ENCODE measurements around the gene MGAT4A. TPM values are rescaled to one million over a fixed set of nuclear protein-coding genes. Genes with fewer than 3 reads are reported as not detected.

The MGAT4A gene
- total RNA-seq, 1 donor from 2014 or later = 0.38 TPM

- no peaks in the 10 kb centered on the region for H3K36me3 Mint-ChIP-seq (ENCODE audit: unreplicated experiment)
- no peak overlapping the region for H3K27ac Mint-ChIP-seq (ENCODE audit: unreplicated experiment)
- H3K27me3 Mint-ChIP-seq (ENCODE audit: unreplicated experiment) = peaks cover 76% of the 10 kb centered on the region
- no peaks in the 10 kb centered on the region for H3K9me3 Mint-ChIP-seq (ENCODE audit: unreplicated experiment)
- TF ChIP-seq CTCF (IDR thresholded peaks at IDR 0.05) = no peak
- H3K4me3 Mint-ChIP-seq (ENCODE audit: unreplicated experiment) = no peak overlapping the region
- H3K4me1 Mint-ChIP-seq (ENCODE audit: unreplicated experiment) = peaks cover 4% of the 10 kb centered on the region
- DNase-seq (ENCODE audit: extremely low spot score, unreplicated experiment) = no peak
Measured at GRCh38 chr2:98726735-98727368, 4.1 kb downstream of the MGAT4A start.

GRCh38 chr2:98726205-98726604, 4.7 kb downstream of the MGAT4A start:
- Mint-ChIP-seq H3K9me3 (ENCODE audit: unreplicated experiment) (no peaks in the 10 kb centered on the region), H3K27ac (ENCODE audit: unreplicated experiment) (no peak overlapping the region), H3K4me1 (ENCODE audit: unreplicated experiment) (no peaks in the 10 kb centered on the region), H3K36me3 (ENCODE audit: unreplicated experiment) (no peaks in the 10 kb centered on the region), H3K4me3 (ENCODE audit: unreplicated experiment) (no peak overlapping the region), H3K27me3 (ENCODE audit: unreplicated experiment) (peaks cover 72% of the 10 kb centered on the region)
- no peak for TF ChIP-seq CTCF (IDR thresholded peaks at IDR 0.05)
- DNase-seq (ENCODE audit: extremely low spot score, unreplicated experiment) = no peak

GRCh38 chr2:98720286-98720685, 10.6 kb downstream of the MGAT4A start:
- Mint-ChIP-seq H3K36me3 (ENCODE audit: unreplicated experiment) (no peaks in the 10 kb centered on the region), H3K4me3 (ENCODE audit: unreplicated experiment) (no peak overlapping the region), H3K4me1 (ENCODE audit: unreplicated experiment) (no peaks in the 10 kb centered on the region), H3K27me3 (ENCODE audit: unreplicated experiment) (peaks cover 53% of the 10 kb centered on the region), H3K27ac (ENCODE audit: unreplicated experiment) (no peak overlapping the region), H3K9me3 (ENCODE audit: unreplicated experiment) (peaks cover 8% of the 10 kb centered on the region)
- no peak for TF ChIP-seq CTCF (IDR thresholded peaks at IDR 0.05)
- no peak for DNase-seq (ENCODE audit: extremely low spot score, unreplicated experiment)

GRCh38 chr2:98717621-98718020, 13.3 kb downstream of the MGAT4A start:
- H3K36me3 Mint-ChIP-seq (ENCODE audit: unreplicated experiment) = no peaks in the 10 kb centered on the region
- peaks cover 42% of the 10 kb centered on the region for H3K27me3 Mint-ChIP-seq (ENCODE audit: unreplicated experiment)
- no peak for DNase-seq (ENCODE audit: extremely low spot score, unreplicated experiment)
- H3K27ac Mint-ChIP-seq (ENCODE audit: unreplicated experiment) = no peak overlapping the region
- H3K4me1 Mint-ChIP-seq (ENCODE audit: unreplicated experiment) = no peaks in the 10 kb centered on the region
- no peak for TF ChIP-seq CTCF (IDR thresholded peaks at IDR 0.05)
- peaks cover 8% of the 10 kb centered on the region for H3K9me3 Mint-ChIP-seq (ENCODE audit: unreplicated experiment)
- no peak overlapping the region for H3K4me3 Mint-ChIP-seq (ENCODE audit: unreplicated experiment)

GRCh38 chr2:98716786-98717185, 14.1 kb downstream of the MGAT4A start:
- no peak for TF ChIP-seq CTCF (IDR thresholded peaks at IDR 0.05)

More at GRCh38 chr2:98716786-98717185, 14.1 kb downstream of the MGAT4A start:
- H3K4me3 Mint-ChIP-seq (ENCODE audit: unreplicated experiment) = no peak overlapping the region
- H3K27ac Mint-ChIP-seq (ENCODE audit: unreplicated experiment) = no peak overlapping the region
- H3K9me3 Mint-ChIP-seq (ENCODE audit: unreplicated experiment) = peaks cover 8% of the 10 kb centered on the region
- no peaks in the 10 kb centered on the region for H3K36me3 Mint-ChIP-seq (ENCODE audit: unreplicated experiment)
- H3K4me1 Mint-ChIP-seq (ENCODE audit: unreplicated experiment) = no peaks in the 10 kb centered on the region
- peaks cover 43% of the 10 kb centered on the region for H3K27me3 Mint-ChIP-seq (ENCODE audit: unreplicated experiment)
- no peak for DNase-seq (ENCODE audit: extremely low spot score, unreplicated experiment)

All from osteocyte (in vitro differentiated cells).